Ishikawa (cell line): Measurements from ENCODE around the gene NSG2.

Experiments
- CEBPB ChIP-seq: IDR thresholded peaks from 2 replicates; pipeline ENCODE4 v1.6.1; 2012
- CREB1 ChIP-seq: IDR thresholded peaks from 2 replicates; pipeline ENCODE4 v1.6.1; 2012; ENCODE audit warnings: low read depth
- EP300 ChIP-seq: IDR thresholded peaks from 2 replicates; pipeline ENCODE4 v1.6.1; 2012; ENCODE audit warnings: borderline replicate concordance
- FOXM1 ChIP-seq: IDR thresholded peaks from 2 replicates; pipeline ENCODE4 v1.6.1; 2012; ENCODE audit warnings: low read depth, borderline replicate concordance
- MAX ChIP-seq: IDR thresholded peaks from 2 replicates; pipeline ENCODE4 v1.6.1; 2012
- RAD21 ChIP-seq: IDR thresholded peaks from 2 replicates; pipeline ENCODE4 v1.6.1; 2012; ENCODE audit warnings: low read depth
- REST ChIP-seq: IDR thresholded peaks from 2 replicates; pipeline ENCODE4 v1.6.1; 2012; ENCODE audit warnings: low read depth, mild to moderate bottlenecking
- TAF1 ChIP-seq: IDR thresholded peaks from 2 replicates; pipeline ENCODE4 v1.6.1; 2012; ENCODE audit warnings: low read depth, mild to moderate bottlenecking
- TCF12 ChIP-seq: IDR thresholded peaks from 2 replicates; pipeline ENCODE4 v1.6.1; 2012; ENCODE audit warnings: low read depth
- TEAD4 ChIP-seq: IDR thresholded peaks from 2 replicates; pipeline ENCODE4 v1.6.1; 2012
- USF1 ChIP-seq: IDR thresholded peaks from 2 replicates; pipeline ENCODE4 v1.6.1; 2012
- YY1 ChIP-seq: IDR thresholded peaks from 2 replicates; pipeline ENCODE4 v1.6.1; 2012; ENCODE audit warnings: low read depth

GRCh38 chr5:174030286-174030685 is 15.2 kb upstream of the NSG2 start:
- no peak for TF ChIP-seq REST
- no peak for TF ChIP-seq CEBPB
- no peak for TF ChIP-seq TEAD4
- no peak for TF ChIP-seq TCF12
- no peak for TF ChIP-seq USF1
- no peak for TF ChIP-seq EP300
- no peak for TF ChIP-seq FOXM1
- TF ChIP-seq TAF1: no peak
- TF ChIP-seq YY1: no peak
- TF ChIP-seq CREB1: no peak
- no peak for TF ChIP-seq MAX
- no peak for TF ChIP-seq RAD21
